ENCODE measurements around the gene IL1F10. TPM values are rescaled to one million over a fixed set of nuclear protein-coding genes. Genes with fewer than 3 reads are reported as not detected.

Gene IL1F10
- total RNA-seq, 1 donor from 2014 or later = not detected

DNA sequence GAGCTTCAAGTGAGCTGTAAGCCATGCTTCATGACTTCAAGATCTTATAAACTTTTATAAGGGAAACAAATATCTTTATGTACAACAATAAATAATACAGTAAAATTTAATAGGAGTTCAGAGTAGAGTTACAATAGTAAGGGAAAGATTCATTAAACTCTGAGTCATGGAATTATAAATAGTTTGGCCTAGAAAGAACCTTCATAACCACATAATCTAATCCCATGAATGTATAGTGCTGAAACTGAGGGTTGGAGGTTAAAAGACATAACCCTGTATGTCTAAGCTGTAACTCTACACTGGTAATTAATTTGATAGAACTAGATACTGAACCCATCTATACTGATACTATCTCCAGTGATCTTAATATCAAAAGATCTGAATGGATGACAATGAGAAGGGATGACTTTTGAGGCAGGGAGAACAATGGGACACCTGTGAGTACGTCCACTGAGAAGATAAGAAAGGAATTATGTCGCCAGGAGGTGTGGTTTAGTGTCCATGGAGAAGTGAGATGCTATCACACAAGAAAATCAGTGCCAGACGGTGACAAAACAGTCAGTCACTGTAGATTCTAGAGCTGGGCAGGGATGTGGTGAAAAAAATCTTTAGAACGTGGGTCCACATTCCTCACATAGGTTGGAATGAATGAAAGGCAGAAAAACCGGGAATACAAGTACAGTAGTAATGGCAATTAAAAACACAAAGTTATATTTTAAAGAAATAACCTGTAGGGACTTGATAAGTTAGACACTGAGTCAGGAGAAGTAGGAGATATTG is 1.1 kb downstream of the IL1F10 start:
- DNase-seq (ENCODE audit: low spot score) = no peak
- Mint-ChIP-seq H3K4me3 (no peak overlapping the region), H3K9me3 (peaks cover 3% of the 10 kb centered on the region), H3K4me1 (no peaks in the 10 kb centered on the region), H3K36me3 (no peaks in the 10 kb centered on the region), H3K27me3 (ENCODE audit: insufficient read depth, low read depth) (peaks cover 9% of the 10 kb centered on the region), H3K27ac (no peak overlapping the region)
- Histone ChIP-seq H3K4me3 (no peak overlapping the region), H3K9ac (no peak overlapping the region), H3K27ac (no peak overlapping the region), H3K9me3 (ENCODE audit: low read depth) (no peaks in the 10 kb centered on the region), H3K79me2 (ENCODE audit: low read depth) (no peaks in the 10 kb centered on the region), H3K4me2 (no peak overlapping the region), H3K36me3 (no peaks in the 10 kb centered on the region), H3K27me3 (no peaks in the 10 kb centered on the region), H3K4me1 (no peaks in the 10 kb centered on the region), H2AFZ (replicated peaks) (no peak overlapping the region), H4K20me1 (ENCODE audit: low read depth) (no peaks in the 10 kb centered on the region), H3F3A (ENCODE audit: low read depth) (no peaks in the 10 kb centered on the region)
- TF ChIP-seq EZH2phosphoT487 (IDR thresholded peaks at IDR 0.05) (no peak), EZH2 (IDR thresholded peaks at IDR 0.05) (no peak), CTCF (IDR thresholded peaks at IDR 0.05) (no peak)

DNA sequence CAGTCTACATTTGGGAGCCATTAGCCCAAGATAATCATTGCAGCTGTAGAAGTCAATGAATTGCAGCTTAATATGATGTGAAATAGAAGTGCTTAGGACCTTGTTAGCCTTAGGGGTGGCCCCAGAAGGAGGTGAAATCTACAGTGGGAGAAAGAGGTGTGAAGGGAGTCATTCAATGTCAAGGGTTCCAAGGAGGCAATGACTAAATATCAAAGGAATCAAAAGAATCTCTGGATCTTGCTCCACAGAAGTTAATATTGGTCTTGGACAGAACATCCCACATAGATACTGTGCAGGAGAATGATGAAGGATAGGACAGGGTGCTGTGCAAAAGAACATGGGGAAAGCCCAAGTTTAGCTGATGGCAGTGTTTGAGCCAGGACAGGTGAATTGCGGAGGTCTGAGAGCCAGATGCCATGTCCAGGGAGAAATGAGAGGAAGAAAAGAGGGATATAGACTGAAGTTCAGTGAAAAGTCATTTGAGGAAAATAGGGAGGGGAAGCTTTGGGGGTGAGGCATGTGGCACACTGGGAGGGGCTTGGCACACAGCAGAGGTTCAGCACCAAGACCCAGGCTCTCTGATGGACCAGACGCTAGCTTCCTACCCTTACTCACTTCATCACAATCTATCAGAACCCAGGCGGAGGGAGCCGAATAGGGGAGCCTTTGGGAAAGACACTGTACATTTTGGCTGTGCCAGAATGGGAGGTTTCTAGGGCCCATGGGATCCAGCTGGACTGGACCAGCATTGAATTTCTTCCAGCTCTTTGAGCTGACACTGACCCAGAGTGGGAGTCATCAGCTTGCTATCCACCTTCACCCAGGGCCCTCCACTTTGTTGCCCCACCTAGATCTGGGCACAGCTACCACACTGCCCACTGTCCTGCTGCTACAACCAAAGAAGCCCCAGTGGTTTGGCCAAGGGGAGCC is 2.2 kb downstream of the IL1F10 start:
- Mint-ChIP-seq H3K4me3 (no peak overlapping the region), H3K27ac (no peak overlapping the region), H3K4me1 (no peaks in the 10 kb centered on the region), H3K36me3 (no peaks in the 10 kb centered on the region), H3K27me3 (ENCODE audit: insufficient read depth, low read depth) (peaks cover 8% of the 10 kb centered on the region), H3K9me3 (peaks cover 3% of the 10 kb centered on the region)
- Histone ChIP-seq H3K36me3 (no peaks in the 10 kb centered on the region), H3K27me3 (no peaks in the 10 kb centered on the region), H3K9ac (no peak overlapping the region), H3K9me3 (ENCODE audit: low read depth) (no peaks in the 10 kb centered on the region), H3K4me3 (no peak overlapping the region), H4K20me1 (ENCODE audit: low read depth) (no peaks in the 10 kb centered on the region), H3K79me2 (ENCODE audit: low read depth) (no peaks in the 10 kb centered on the region), H3F3A (ENCODE audit: low read depth) (no peaks in the 10 kb centered on the region), H3K4me2 (no peak overlapping the region), H2AFZ (replicated peaks) (no peak overlapping the region), H3K27ac (no peak overlapping the region), H3K4me1 (no peaks in the 10 kb centered on the region)
- no peak for DNase-seq (ENCODE audit: low spot score)
- TF ChIP-seq EZH2phosphoT487 (IDR thresholded peaks at IDR 0.05) (no peak), EZH2 (IDR thresholded peaks at IDR 0.05) (no peak), CTCF (IDR thresholded peaks at IDR 0.05) (no peak)

DNA sequence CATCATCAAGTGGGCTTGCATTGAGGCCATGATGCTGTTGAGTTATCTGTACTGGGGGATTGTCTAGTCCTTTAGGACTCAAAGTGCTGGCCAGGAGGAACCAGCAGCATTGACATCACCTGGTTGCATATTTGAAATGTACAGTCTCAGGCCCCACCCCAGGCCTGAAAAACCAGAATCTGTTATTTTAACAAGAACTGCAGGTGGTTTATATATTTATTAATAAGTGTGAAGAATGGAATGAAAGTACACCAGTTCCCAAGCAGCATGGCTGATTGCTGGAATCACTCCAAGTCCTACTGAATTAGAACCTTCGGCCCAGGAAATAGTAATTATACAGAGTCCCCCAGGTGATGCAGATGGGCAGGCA is 2.8 kb downstream of the IL1F10 start:
- Histone ChIP-seq H3K27me3 (no peaks in the 10 kb centered on the region), H3K9ac (no peak overlapping the region), H3K4me2 (no peak overlapping the region), H3F3A (ENCODE audit: low read depth) (no peaks in the 10 kb centered on the region), H4K20me1 (ENCODE audit: low read depth) (no peaks in the 10 kb centered on the region), H3K9me3 (ENCODE audit: low read depth) (no peaks in the 10 kb centered on the region), H3K79me2 (ENCODE audit: low read depth) (no peaks in the 10 kb centered on the region), H3K4me3 (no peak overlapping the region), H3K4me1 (no peaks in the 10 kb centered on the region), H2AFZ (replicated peaks) (no peak overlapping the region), H3K36me3 (no peaks in the 10 kb centered on the region), H3K27ac (no peak overlapping the region)
- H3K27ac Mint-ChIP-seq = no peak overlapping the region
- no peak for DNase-seq (ENCODE audit: low spot score)
- H3K4me1 Mint-ChIP-seq = no peaks in the 10 kb centered on the region
- no peaks in the 10 kb centered on the region for H3K9me3 Mint-ChIP-seq
- H3K4me3 Mint-ChIP-seq = no peak overlapping the region
- no peaks in the 10 kb centered on the region for H3K36me3 Mint-ChIP-seq
- H3K27me3 Mint-ChIP-seq (ENCODE audit: insufficient read depth, low read depth) = peaks cover 9% of the 10 kb centered on the region
- no peak for TF ChIP-seq CTCF (IDR thresholded peaks at IDR 0.05)
- TF ChIP-seq EZH2 (IDR thresholded peaks at IDR 0.05) = no peak
- TF ChIP-seq EZH2phosphoT487 (IDR thresholded peaks at IDR 0.05) = no peak
